HUES6 (cell line): Measurements from ENCODE around the gene UBA1.

Source experiments
- H3K27ac ChIP-seq: 2 replicates; pipeline ENCODE4 v1.7.0; 2013; ENCODE audit warnings: low read depth, mild to moderate bottlenecking, low read length, inconsistent platforms
- H3K27me3 ChIP-seq: 2 replicates; pipeline ENCODE4 v1.6.1; 2013; ENCODE audit warnings: low read length; ENCODE audit not compliant: control insufficient read depth, insufficient read depth
- H3K36me3 ChIP-seq: 2 replicates; pipeline ENCODE4 v1.6.1; 2013; ENCODE audit warnings: low read length; ENCODE audit not compliant: control insufficient read depth, insufficient read depth
- H3K4me1 ChIP-seq: 2 replicates; pipeline ENCODE4 v1.6.1; 2013; ENCODE audit warnings: low read length; ENCODE audit not compliant: control insufficient read depth, insufficient read depth
- H3K4me3 ChIP-seq: 2 replicates; pipeline ENCODE4 v1.5.1; 2013; ENCODE audit warnings: low read depth, low read length
- H3K9ac ChIP-seq: one replicate; pipeline ENCODE4 v1.6.1; 2013; ENCODE audit warnings: mild to moderate bottlenecking, low read length
- H3K9me3 ChIP-seq: 2 replicates; pipeline ENCODE4 v1.6.1; 2013; ENCODE audit warnings: low read depth, low read length; ENCODE audit not compliant: control insufficient read depth, insufficient read depth

UBA1 gene

DNA sequence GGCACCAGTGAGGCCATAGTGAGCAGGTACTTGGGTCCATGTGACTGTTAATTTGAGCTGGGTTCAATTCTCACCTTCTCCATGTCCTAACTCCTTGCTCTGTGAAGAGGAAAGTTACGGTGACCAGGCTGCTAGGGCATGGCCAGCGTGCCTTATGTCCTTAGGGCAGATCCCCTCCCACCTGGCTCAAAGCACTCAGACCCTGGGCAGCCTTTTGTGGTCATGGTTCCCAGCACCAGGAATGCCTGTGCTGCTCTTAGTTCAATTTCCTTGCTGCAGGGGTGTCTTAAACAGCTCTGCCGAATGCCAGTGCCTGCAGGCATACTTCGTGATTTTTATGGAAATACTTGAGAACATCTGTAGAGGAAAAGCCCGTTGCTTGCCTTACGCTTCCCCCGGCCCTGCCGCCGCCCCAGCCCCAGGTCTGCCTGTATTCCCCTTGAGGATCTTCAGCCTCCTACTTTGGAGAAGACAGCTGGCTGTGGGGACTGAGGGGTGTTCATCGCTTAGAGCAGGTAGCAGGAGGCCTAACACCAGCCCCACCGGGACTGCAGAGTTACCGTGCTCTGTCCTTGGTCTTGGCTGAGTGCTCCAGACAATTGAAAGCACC, 21.8 kb downstream of the UBA1 start:
- no peaks in the 10 kb centered on the region for H3K27me3 ChIP-seq
- no peak overlapping the region for H3K4me3 ChIP-seq
- H3K36me3 ChIP-seq: peaks cover 66% of the 10 kb centered on the region
- no peak overlapping the region for H3K9ac ChIP-seq
- H3K27ac ChIP-seq: no peak overlapping the region
- peaks cover 28% of the 10 kb centered on the region for H3K4me1 ChIP-seq
- H3K9me3 ChIP-seq: no peaks in the 10 kb centered on the region

DNA sequence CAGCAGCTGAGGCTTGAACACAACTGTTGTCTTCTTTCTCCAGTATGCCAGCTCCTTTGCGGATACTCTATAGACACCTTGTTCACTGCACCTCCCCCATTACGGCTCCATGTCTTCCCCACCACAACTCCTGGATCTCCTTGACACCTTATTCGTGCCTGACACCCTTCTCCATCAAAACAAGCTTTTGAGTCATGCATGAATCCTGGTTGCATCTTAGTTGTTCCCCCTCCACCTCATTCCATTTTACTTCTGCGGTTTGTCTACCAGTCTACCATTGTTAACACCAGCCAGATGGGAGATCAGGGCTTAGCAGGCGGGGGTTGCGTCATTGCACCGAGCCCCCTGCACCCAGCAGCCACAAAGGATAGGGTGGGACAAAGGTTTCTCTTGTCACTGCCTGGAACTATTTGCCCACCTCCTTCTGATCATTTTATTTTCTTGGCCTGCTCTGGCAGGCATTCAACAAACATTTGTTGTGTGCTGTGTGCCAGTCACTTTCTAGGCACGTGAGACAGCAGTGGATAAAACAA, 22.8 kb downstream of the UBA1 start:
- H3K9me3 ChIP-seq: no peaks in the 10 kb centered on the region
- peak overlapping the region; percentile 73 for H3K9ac ChIP-seq
- H3K4me1 ChIP-seq: peaks cover 33% of the 10 kb centered on the region
- H3K36me3 ChIP-seq: peaks cover 65% of the 10 kb centered on the region
- no peaks in the 10 kb centered on the region for H3K27me3 ChIP-seq
- peak overlapping the region; percentile 83 for H3K27ac ChIP-seq
- H3K4me3 ChIP-seq: no peak overlapping the region

DNA sequence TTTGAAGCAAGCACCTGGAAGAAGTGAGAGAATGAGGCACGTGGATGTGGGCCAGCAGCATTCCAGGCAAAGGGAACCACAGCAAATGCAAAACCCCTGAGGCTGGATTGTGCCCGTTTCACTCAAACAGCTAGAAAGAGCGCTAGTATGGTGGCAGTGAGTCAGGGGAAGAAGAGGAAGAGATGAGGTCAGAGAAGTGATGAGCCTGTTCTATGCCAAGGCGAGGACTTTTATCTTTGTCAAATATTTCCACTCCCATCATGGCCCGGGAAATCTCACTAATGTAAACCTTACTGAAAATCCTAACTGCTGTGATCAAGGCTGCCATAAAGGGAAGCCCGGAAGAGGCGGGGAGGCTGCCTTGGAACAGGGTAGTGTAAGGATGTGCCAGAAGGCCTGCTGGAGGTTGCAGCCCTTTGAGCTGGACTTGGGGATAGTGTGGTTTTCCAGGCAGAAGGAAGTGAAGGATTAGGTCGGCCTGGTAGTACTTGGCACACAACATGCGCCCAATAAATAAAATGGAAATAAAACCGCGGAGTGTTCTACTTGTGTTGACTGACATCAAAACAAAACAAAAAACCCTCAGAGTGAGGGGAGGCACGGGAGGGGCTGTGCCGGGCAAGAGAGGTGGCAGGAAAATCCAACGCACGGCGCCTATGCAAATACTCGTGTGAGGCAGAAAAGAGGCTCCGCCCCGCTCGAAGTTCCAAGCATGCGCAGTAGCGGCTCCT, 23.7 kb downstream of the UBA1 start:
- Histone ChIP-seq H3K4me1 (peaks cover 33% of the 10 kb centered on the region), H3K36me3 (peaks cover 65% of the 10 kb centered on the region), H3K27ac (peak overlapping the region; percentile 83), H3K9ac (peak overlapping the region; percentile 73), H3K9me3 (no peaks in the 10 kb centered on the region), H3K4me3 (peak overlapping the region; percentile 60), H3K27me3 (no peaks in the 10 kb centered on the region)

DNA sequence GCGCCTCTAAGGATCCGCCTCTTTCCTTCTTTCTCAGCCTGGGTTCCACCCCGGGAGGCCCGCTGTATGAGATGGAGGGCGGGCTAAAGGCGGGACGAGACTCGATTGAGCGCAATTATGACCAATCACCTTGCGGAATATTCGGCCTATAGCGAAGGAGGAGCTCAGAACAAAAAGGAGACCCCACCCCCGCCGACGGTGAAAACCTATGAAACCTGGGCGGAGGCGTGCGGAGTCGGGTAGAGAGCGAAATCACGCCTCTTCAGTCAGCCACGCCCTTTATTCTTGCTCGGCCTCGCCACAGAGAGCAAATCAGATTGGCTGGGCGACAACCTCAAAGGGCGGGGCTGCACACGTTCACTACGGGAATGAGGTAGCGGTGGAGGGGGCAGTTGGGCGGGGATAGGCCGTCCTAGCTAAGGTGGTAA, 24.2 kb downstream of the UBA1 start:
- Histone ChIP-seq H3K27me3 (no peaks in the 10 kb centered on the region), H3K4me1 (peaks cover 33% of the 10 kb centered on the region), H3K9me3 (no peaks in the 10 kb centered on the region), H3K27ac (peak overlapping the region; percentile 96), H3K9ac (peak overlapping the region; percentile 96), H3K36me3 (peaks cover 63% of the 10 kb centered on the region), H3K4me3 (peak overlapping the region; percentile 86)

DNA sequence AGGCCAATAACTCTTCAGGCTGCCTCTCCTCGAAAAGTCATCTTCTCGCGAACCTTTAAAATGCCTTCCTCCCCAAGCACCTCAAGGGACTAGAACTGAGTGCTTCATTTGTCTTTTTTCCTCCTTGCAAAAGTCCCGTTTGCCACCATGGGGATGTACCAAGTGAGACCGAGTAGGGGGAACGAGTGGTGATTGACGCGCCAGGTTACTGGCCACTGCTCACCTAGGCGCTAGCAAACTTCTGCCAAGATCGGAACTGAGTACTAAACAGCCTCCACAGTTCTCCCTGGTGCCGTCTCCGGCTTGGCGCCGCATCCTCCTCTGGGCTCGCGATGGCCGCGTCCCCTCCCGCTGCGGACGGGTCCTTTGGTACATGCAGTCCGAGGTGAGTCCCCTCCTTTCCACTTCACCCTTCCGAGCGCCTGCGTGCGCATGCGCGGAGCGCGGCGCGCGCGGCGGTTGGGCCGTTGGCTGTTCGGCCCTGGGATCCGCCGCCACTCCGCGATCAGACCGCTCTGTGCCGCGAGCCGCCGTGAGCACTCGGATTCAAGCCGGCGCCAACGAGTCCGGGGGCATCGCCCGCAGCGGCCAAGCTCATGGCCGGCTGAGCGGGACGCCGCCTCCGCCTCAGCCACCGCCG, 24.8 kb downstream of the UBA1 start, which contains the start of gene CDK16:
TSS of gene CDK16 (plus strand) at position 402 of the 640 bp plus-strand sequence. CDS start 4,877 bp downstream, outside the sequence.
- Histone ChIP-seq H3K4me3 (peak within 1 kb of the TSS; percentile 86), H3K27me3 (no peaks in the 10 kb centered on the region), H3K9ac (peak within 1 kb of the TSS; percentile 96), H3K36me3 (peaks cover 63% of the 10 kb centered on the region), H3K4me1 (peaks cover 33% of the 10 kb centered on the region), H3K27ac (peak within 1 kb of the TSS; percentile 96), H3K9me3 (no peaks in the 10 kb centered on the region)

DNA sequence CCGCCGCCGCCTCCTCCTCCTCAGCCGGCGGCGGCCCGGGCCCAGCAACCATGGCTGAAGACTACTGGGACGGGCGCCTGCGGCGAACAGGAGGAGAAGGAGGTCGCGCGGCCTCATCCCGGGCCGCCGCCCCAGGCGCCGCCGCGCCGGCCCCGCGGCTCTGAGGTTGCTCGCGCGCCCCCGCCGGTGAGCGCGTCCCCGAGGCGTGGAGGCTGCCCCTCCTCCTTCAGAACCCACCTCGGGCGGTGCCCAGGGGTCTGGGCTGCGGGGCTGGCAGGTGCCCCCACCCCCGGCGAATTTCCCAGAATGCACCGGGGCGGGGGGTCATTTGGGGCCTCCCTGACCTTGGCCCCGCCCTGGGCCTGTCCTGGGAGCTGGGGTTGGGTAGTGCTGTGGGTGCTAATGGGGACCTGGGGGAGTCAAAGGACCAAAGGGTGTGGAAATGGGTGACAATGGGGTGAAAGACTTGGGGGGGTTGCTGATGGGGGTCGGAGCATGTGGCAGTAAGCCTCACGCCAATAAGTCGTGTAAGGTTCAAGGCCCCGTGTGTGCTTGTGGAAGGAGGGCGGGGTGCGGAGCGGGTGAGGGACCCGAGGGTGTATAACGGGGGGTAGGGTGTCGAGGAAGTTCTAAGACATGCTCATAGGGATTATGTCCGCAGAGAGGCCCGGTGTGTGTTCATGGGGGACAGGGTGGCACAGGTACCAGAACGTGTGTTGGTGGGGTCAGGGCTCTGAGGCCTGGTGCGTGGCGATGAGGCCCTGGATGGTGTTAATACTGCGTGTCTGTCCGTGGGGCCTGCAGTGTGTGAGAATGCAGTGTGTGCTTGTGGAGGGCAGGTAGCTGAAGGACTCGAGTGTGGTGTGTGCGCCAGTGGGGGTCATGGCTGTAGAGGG, 25.5 kb downstream of the UBA1 start:
- Histone ChIP-seq H3K4me3 (peak overlapping the region; percentile 86), H3K36me3 (peaks cover 63% of the 10 kb centered on the region), H3K9ac (peak overlapping the region; percentile 96), H3K4me1 (peaks cover 33% of the 10 kb centered on the region), H3K27me3 (no peaks in the 10 kb centered on the region), H3K9me3 (no peaks in the 10 kb centered on the region), H3K27ac (peak overlapping the region; percentile 96)

DNA sequence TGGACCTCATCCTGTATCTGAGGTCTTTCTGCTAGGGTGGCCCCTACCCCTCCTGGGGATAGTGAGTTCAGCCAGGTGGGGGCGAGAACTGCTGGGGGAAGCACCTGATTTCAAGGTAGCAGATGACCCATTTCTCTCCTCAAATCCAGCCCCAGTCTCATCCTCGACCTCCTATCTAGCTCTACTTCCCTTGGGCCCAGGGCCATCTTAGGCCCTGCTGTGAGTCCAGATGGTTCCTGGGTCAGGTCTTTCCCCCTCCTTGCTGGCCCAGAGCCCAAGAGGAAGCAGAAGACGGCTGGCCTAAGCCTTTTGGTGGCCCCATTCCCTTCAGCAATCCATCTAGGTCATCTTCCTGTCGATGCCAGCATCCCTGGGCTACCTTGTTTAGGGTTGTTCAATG, 28.1 kb downstream of the UBA1 start:
- peaks cover 63% of the 10 kb centered on the region for H3K36me3 ChIP-seq

DNA sequence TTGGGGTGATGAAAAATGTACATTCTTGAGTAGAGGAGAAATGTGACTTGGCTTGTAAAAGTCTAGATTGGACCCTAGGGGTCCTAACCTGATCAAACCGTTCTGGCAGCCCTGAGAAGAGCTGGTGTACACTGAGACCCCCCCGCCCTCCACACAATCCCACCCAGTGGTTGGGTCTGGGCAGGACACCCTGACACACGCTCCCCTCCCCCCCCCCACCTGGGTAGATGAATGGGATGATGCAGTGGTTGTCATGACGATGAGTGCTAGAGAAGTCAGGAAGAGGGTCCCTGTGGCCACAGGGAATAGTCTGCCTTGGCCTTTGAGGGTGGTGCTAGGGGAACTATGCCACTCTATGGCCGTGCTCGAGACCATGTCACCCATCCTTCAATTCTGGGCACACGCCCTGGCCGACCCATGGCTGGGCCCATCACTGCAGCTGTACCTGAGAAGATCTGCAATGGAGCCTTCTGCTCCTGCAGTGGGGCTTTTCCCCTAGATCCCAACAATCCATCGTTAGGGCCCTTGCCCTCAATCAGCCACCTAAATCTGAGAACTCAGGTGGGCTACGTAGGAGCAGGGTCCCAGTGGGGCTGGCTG, 29.2 kb downstream of the UBA1 start:
- Histone ChIP-seq H3K36me3 (peaks cover 73% of the 10 kb centered on the region), H3K9me3 (no peaks in the 10 kb centered on the region), H3K9ac (no peak overlapping the region), H3K27ac (no peak overlapping the region), H3K4me1 (peaks cover 14% of the 10 kb centered on the region; the same call in 1 of the 2 replicates), H3K27me3 (no peaks in the 10 kb centered on the region), H3K4me3 (no peak overlapping the region)

More for the DNA sequence above, 28.1 kb downstream of the UBA1 start:
- Histone ChIP-seq H3K9me3 (no peaks in the 10 kb centered on the region), H3K27me3 (no peaks in the 10 kb centered on the region), H3K27ac (no peak overlapping the region), H3K4me1 (peaks cover 21% of the 10 kb centered on the region), H3K4me3 (no peak overlapping the region), H3K9ac (no peak overlapping the region)

DNA sequence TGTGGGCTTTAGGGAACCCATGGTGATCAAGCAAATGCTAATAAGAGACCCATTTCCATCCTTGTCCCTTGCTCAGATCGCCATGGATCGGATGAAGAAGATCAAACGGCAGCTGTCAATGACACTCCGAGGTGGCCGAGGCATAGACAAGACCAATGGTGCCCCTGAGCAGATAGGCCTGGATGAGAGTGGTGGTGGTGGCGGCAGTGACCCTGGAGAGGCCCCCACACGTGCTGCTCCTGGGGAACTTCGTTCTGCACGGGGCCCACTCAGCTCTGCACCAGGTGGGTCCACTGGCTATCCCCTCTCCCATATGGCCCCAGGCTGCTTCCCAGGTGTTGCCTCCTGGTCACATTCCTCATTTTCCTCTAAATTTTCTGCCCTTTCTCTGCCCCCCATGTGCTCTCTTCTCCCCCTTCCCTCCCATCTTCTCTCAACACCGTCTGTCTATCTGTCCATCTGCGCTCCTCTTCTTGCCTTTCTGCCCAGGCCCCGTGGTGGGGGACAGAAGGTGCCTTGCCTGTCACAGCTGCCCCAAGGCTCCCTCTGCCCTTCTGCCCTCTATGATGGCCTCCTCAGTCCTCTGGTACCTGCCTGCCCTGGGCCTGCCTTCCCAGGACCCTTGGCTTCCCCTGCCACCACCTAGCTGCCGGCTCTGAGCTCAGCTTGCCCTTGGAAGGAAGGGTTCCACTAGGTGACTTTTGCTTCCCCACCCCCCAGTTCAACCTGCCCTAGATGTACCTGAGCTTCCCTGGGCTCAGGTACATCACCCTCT, 30.0 kb downstream of the UBA1 start:
- no peak overlapping the region for H3K27ac ChIP-seq
- no peak overlapping the region for H3K4me3 ChIP-seq
- no peaks in the 10 kb centered on the region for H3K27me3 ChIP-seq
- H3K36me3 ChIP-seq: peaks cover 81% of the 10 kb centered on the region
- peaks cover 14% of the 10 kb centered on the region; the same call in 1 of the 2 replicates for H3K4me1 ChIP-seq
- no peak overlapping the region for H3K9ac ChIP-seq
- H3K9me3 ChIP-seq: no peaks in the 10 kb centered on the region
